HFFc6 (cell line): ENCODE data around the gene GULP1. TPM values are rescaled to one million over a fixed set of nuclear protein-coding genes. Genes with fewer than 3 reads are reported as not detected.

Experiments used
- DNase-seq: peaks from one replicate; pipeline ENCODE4 v3.0.0-alpha.2; 2018
- H3K27ac Mint-ChIP-seq: 2 replicates; pipeline ENCODE4 v1.8.0; 2020; ENCODE audit warnings: mild to moderate bottlenecking, mixed read lengths
- H3K27me3 Mint-ChIP-seq: 2 replicates; pipeline ENCODE4 v1.8.0; 2021; ENCODE audit warnings: mild to moderate bottlenecking, moderate library complexity, mixed read lengths; ENCODE audit not compliant: insufficient read depth
- H3K36me3 Mint-ChIP-seq: 2 replicates; pipeline ENCODE4 v1.8.0; 2021; ENCODE audit warnings: low read depth, mixed read lengths
- H3K4me1 Mint-ChIP-seq: 2 replicates; pipeline ENCODE4 v1.8.0; 2020; ENCODE audit warnings: low read depth, mixed read lengths
- H3K4me3 Mint-ChIP-seq: 2 replicates; pipeline ENCODE4 v1.8.0; 2020; ENCODE audit warnings: mild to moderate bottlenecking, moderate library complexity, mixed read lengths
- H3K9me3 Mint-ChIP-seq: 2 replicates; pipeline ENCODE4 v1.8.0; 2020; ENCODE audit warnings: mild to moderate bottlenecking, mixed read lengths
- CTCF ChIP-seq: fragments of 200-600 bp; sonication (generic); IDR thresholded peaks from 2 replicates; pipeline ENCODE4 v1.5.0; 2021; ENCODE audit warnings: antibody characterized with exemption, mild to moderate bottlenecking
- total RNA-seq, 6 experiments: library from RNA; stranded (reverse); fragmentation: NEBNext Ultra II Directional; extraction: Animal tissue kit (Norgen Biotek cat#: 25700); gene quantifications; 2 replicates in 1 of 6; 3 replicates in 5 of 6; pipeline ENCODE4 v1.2.3, GENCODE V29; 2021

Gene GULP1
- total RNA-seq, 6 experiments from 2014 or later: 33.3 to 76.1 (median 63.9) TPM

- Mint-ChIP-seq H3K4me1 (peaks cover 49% of the 10 kb centered on the region), H3K9me3 (peaks cover 9% of the 10 kb centered on the region), H3K36me3 (peaks cover 16% of the 10 kb centered on the region), H3K27me3 (peaks cover 1% of the 10 kb centered on the region; the same call in 1 of the 2 replicates), H3K4me3 (no peak overlapping the region), H3K27ac (no peak overlapping the region)
- no peak for DNase-seq
- TF ChIP-seq CTCF: no peak
Measured at GRCh38 chr2:188379748-188380147, 88.1 kb downstream of the GULP1 start.

DNA sequence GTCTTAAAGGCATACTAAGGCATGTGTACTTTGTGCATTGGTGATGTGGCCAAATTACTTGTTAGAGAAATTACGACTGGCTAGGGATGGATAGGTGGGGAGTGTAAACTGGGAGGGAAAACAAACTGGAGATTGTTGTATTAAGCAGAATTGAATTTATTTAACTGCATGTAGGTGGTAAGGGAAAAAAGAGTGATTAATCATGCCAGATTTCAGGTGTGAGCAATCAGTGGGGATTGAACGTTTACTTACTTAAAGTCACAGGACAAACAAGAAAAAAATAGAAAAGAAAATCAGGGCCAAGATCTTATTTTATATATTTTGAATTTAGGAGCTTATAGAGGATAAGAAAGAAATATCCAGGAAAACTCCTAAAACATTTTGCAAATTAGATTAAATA lies 88.6 kb downstream of the GULP1 start:
- TF ChIP-seq CTCF: no peak
- no peak overlapping the region; the same call in 1 of the 2 replicates for H3K4me3 Mint-ChIP-seq
- peak overlapping the region; percentile 8; the same call in 1 of the 2 replicates for H3K27ac Mint-ChIP-seq
- H3K27me3 Mint-ChIP-seq: peaks cover 1% of the 10 kb centered on the region; the same call in 1 of the 2 replicates
- DNase-seq: no peak
- H3K9me3 Mint-ChIP-seq: peaks cover 14% of the 10 kb centered on the region
- H3K4me1 Mint-ChIP-seq: peaks cover 49% of the 10 kb centered on the region
- peaks cover 21% of the 10 kb centered on the region for H3K36me3 Mint-ChIP-seq

DNA sequence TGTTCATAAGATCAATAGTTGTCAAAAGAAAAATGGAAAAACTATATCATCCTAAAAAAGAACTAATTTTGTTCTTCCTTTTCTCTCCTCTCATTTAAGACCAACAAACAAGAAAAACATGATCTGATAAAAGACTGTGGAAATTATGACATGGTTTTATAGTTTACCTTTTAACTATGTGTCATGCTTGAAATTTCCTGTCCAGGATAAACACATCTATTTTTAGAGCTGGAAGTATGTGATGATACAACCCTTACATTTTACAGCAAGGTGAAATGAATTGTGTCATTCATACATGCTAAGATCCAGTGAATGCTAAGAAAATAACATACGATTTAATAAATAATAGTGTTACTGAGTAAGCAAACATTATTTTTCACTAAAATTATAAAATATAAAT lies 89.9 kb downstream of the GULP1 start:
- peak overlapping the region; percentile 75 for H3K4me3 Mint-ChIP-seq
- peaks cover 30% of the 10 kb centered on the region for H3K36me3 Mint-ChIP-seq
- DNase-seq: peak; percentile 71
- peaks cover 23% of the 10 kb centered on the region for H3K9me3 Mint-ChIP-seq
- H3K27ac Mint-ChIP-seq: peak overlapping the region; percentile 53
- peaks cover 49% of the 10 kb centered on the region for H3K4me1 Mint-ChIP-seq
- peaks cover 3% of the 10 kb centered on the region for H3K27me3 Mint-ChIP-seq
- no peak for TF ChIP-seq CTCF

DNA sequence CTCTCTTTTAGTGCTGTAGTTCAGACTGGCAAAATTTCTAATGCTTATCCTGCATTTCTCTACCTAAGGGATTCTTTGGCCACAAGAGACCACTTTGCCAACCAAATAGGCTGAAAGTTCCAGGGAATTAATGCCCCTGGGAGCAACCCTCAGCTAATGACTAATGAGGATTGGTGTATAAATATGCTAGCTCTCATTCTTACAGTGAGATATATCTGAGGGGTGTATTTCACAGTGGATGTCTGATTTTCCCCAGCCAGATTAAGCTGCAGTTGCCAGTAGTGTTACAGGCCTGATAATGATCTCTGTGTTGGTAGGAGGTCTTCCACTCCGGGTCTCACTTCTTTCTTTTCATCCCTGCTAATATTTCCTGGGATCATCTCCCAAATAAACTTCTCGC lies 90.4 kb downstream of the GULP1 start:
- Mint-ChIP-seq H3K27me3 (peaks cover 3% of the 10 kb centered on the region), H3K27ac (peak overlapping the region; percentile 80), H3K4me1 (peaks cover 49% of the 10 kb centered on the region), H3K9me3 (peaks cover 23% of the 10 kb centered on the region), H3K36me3 (peaks cover 30% of the 10 kb centered on the region), H3K4me3 (peak overlapping the region; percentile 49)
- no peak for TF ChIP-seq CTCF
- no peak for DNase-seq

DNA sequence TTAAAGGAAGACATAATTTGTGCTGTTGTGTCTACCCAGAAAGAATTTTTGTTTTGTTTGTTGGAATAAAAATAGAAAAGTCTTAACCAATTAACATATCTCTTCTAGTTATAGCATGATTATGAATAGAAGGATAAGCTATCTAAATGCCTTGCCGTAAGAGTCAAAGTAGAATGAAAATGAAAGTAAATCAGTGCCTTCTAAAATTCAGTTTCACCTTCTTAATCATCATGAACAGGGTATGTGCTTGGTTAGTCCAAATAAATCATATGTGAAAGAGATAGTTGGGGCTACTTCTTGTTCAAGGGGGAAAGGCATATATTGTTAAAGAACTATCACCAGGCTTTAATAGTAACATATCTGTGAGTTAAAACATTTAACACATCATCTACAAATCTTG lies 91.5 kb downstream of the GULP1 start:
- Mint-ChIP-seq H3K4me3 (no peak overlapping the region; the same call in 1 of the 2 replicates), H3K4me1 (peaks cover 48% of the 10 kb centered on the region), H3K27me3 (peaks cover 3% of the 10 kb centered on the region), H3K9me3 (peaks cover 23% of the 10 kb centered on the region), H3K36me3 (peaks cover 35% of the 10 kb centered on the region), H3K27ac (peak overlapping the region; percentile 80)
- no peak for TF ChIP-seq CTCF
- no peak for DNase-seq

GRCh38 chr2:188385857-188386256 lies 94.2 kb downstream of the GULP1 start:
- H3K4me1 Mint-ChIP-seq: peaks cover 37% of the 10 kb centered on the region
- H3K4me3 Mint-ChIP-seq: no peak overlapping the region
- DNase-seq: no peak
- peaks cover 23% of the 10 kb centered on the region for H3K9me3 Mint-ChIP-seq
- H3K27ac Mint-ChIP-seq: no peak overlapping the region
- no peak for TF ChIP-seq CTCF
- H3K27me3 Mint-ChIP-seq: peaks cover 3% of the 10 kb centered on the region
- peaks cover 44% of the 10 kb centered on the region for H3K36me3 Mint-ChIP-seq
